Measurements from ENCODE around the gene LDLRAD4.

LDLRAD4 gene

DNA sequence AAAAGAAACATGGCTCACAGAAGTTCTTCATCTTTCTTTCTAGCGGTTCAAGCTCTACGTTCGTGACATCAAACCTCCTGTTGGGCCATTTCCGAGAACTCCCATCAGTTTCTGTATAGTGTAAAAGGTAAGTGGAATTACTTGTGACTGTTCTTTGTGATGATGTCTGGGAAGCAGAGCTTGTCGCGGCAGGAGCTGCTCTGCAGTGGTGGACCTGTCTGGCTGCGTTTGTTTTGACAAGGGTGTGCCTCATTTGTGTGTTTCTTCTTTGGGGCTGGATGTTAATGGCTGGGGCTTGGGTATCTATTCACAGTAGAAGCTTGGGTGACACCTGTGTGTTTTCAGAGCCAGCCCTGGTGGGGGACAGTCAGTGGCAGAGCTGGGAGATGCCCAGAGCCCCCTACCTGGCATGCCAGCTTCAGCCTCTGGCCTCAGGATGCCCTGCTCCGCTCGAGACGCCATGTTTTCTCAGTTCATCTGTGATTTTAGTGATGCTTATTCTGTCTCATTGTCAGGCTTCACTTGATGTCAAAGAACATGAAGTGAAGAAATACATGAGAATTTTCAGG is 59.6 kb downstream of the LDLRAD4 start:
- H2AFZ ChIP-seq (ENCODE audit: low read length, unreplicated experiment) = no peak overlapping the region
- H3K27me3 ChIP-seq (ENCODE audit: insufficient read depth, low read length) = peaks cover 20% of the 10 kb centered on the region
- H3K79me2 ChIP-seq (ENCODE audit: control insufficient read depth, insufficient read depth, low read length, unreplicated experiment) = no peaks in the 10 kb centered on the region
- H3K36me3 ChIP-seq (ENCODE audit: insufficient read depth, low read length) = no peaks in the 10 kb centered on the region
- no peak overlapping the region for H3K27ac ChIP-seq (ENCODE audit: low read depth, low read length)
- no peak overlapping the region for H3K4me3 ChIP-seq (ENCODE audit: low read depth, low read length)
- no peaks in the 10 kb centered on the region for H3K4me1 ChIP-seq (ENCODE audit: control insufficient read depth, insufficient read depth, low read length, unreplicated experiment)

GRCh38 chr18:13279181-13280069 is 60.9 kb downstream of the LDLRAD4 start:
- no peaks in the 10 kb centered on the region for H3K79me2 ChIP-seq (ENCODE audit: control insufficient read depth, insufficient read depth, low read length, unreplicated experiment)
- no peak overlapping the region for H3K4me3 ChIP-seq (ENCODE audit: low read depth, low read length)
- no peaks in the 10 kb centered on the region for H3K4me1 ChIP-seq (ENCODE audit: control insufficient read depth, insufficient read depth, low read length, unreplicated experiment)
- peaks cover 16% of the 10 kb centered on the region for H3K27me3 ChIP-seq (ENCODE audit: insufficient read depth, low read length)
- no peak overlapping the region for H3K27ac ChIP-seq (ENCODE audit: low read depth, low read length)
- no peak overlapping the region for H2AFZ ChIP-seq (ENCODE audit: low read length, unreplicated experiment)
- H3K36me3 ChIP-seq (ENCODE audit: insufficient read depth, low read length) = no peaks in the 10 kb centered on the region

DNA sequence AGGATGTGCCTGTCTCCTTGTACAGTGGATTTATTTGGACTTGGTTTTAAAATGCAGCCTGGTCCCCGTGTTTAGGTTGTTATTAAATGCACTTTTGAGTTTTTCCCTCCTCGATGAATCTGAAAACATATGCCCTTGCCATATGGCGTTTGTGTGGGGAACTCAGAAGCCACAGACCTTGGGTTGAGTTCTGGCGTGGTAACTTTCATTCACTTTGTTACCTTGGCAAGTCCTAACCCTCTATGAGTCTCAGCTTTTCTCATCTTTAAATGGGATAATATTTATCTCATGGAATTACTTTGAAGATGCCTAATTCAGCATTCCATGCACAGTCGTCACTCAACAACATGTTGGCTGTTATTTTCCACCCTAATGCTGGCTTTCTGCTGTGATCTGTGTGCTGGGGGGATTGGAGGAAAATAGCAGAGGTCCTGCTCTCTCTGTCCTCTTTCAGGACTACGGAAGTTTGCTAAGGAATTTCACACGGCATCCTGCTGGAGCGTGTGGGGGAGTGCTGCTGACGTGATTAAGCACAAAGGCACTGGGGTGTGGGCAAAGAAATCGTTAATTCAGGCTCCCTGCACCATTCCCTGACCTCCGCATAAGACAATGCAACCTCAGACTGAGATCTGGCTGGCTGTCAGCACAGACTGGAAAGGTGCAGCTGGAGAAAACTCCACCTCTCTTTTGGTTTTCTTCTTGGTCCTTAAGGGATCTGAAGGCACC is 61.7 kb downstream of the LDLRAD4 start:
- Histone ChIP-seq H3K4me3 (ENCODE audit: low read depth, low read length) (no peak overlapping the region), H3K79me2 (ENCODE audit: control insufficient read depth, insufficient read depth, low read length, unreplicated experiment) (no peaks in the 10 kb centered on the region), H3K4me1 (ENCODE audit: control insufficient read depth, insufficient read depth, low read length, unreplicated experiment) (no peaks in the 10 kb centered on the region), H2AFZ (ENCODE audit: low read length, unreplicated experiment) (no peak overlapping the region), H3K36me3 (ENCODE audit: insufficient read depth, low read length) (no peaks in the 10 kb centered on the region), H3K27ac (ENCODE audit: low read depth, low read length) (no peak overlapping the region), H3K27me3 (ENCODE audit: insufficient read depth, low read length) (peaks cover 16% of the 10 kb centered on the region)

DNA sequence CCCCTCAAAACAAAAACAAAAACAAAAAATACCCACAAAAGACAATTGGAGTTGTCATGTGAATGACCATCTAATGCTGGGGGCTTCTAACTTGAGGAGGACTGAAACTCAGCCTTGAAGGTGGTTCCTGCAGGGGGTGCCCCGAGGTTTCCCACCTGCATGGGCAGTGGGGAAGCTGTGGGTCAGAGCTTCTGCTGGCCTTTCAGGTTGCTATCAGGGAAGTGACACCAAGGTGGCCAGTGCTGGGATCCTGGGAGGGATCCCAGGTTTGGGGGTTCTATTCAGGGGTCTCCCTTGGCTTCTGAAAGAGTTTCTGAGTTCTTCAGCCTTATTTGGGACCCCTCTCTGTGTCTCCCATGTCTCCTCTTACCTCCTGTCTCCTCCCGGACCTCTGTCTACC is 62.8 kb downstream of the LDLRAD4 start:
- H3K27ac ChIP-seq (ENCODE audit: low read depth, low read length) = no peak overlapping the region
- H3K36me3 ChIP-seq (ENCODE audit: insufficient read depth, low read length) = no peaks in the 10 kb centered on the region
- H2AFZ ChIP-seq (ENCODE audit: low read length, unreplicated experiment) = no peak overlapping the region
- H3K4me1 ChIP-seq (ENCODE audit: control insufficient read depth, insufficient read depth, low read length, unreplicated experiment) = no peaks in the 10 kb centered on the region
- peaks cover 12% of the 10 kb centered on the region for H3K27me3 ChIP-seq (ENCODE audit: insufficient read depth, low read length)
- H3K4me3 ChIP-seq (ENCODE audit: low read depth, low read length) = no peak overlapping the region
- H3K79me2 ChIP-seq (ENCODE audit: control insufficient read depth, insufficient read depth, low read length, unreplicated experiment) = no peaks in the 10 kb centered on the region

DNA sequence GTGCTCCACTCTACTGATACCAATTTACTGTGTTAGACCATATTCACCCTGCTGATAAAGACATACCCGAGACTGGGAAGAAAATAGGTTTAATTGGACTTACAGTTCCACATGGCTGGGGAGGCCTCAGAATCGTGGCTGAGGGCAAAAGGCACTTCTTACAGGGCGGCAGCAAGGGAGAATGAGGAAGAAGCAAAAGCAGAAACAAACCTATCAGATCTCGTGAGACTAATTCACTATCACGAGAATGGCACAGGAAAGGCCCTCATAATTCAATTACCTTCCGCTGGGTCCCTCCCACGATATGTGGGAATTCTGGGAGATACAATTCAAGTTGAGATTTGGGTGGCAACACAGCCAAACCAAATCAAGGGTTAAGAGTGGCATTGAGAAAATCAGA is 65.2 kb downstream of the LDLRAD4 start:
- no peak overlapping the region for H2AFZ ChIP-seq (ENCODE audit: low read length, unreplicated experiment)
- no peak overlapping the region for H3K4me3 ChIP-seq (ENCODE audit: low read depth, low read length)
- peaks cover 9% of the 10 kb centered on the region; the same call in 1 of the 2 replicates for H3K27me3 ChIP-seq (ENCODE audit: insufficient read depth, low read length)
- no peak overlapping the region for H3K27ac ChIP-seq (ENCODE audit: low read depth, low read length)
- no peaks in the 10 kb centered on the region for H3K79me2 ChIP-seq (ENCODE audit: control insufficient read depth, insufficient read depth, low read length, unreplicated experiment)
- no peaks in the 10 kb centered on the region for H3K4me1 ChIP-seq (ENCODE audit: control insufficient read depth, insufficient read depth, low read length, unreplicated experiment)
- H3K36me3 ChIP-seq (ENCODE audit: insufficient read depth, low read length) = no peaks in the 10 kb centered on the region

GRCh38 chr18:13284330-13285027 is 65.9 kb downstream of the LDLRAD4 start:
- Histone ChIP-seq H3K79me2 (ENCODE audit: control insufficient read depth, insufficient read depth, low read length, unreplicated experiment) (no peaks in the 10 kb centered on the region), H3K4me3 (ENCODE audit: low read depth, low read length) (no peak overlapping the region), H3K4me1 (ENCODE audit: control insufficient read depth, insufficient read depth, low read length, unreplicated experiment) (no peaks in the 10 kb centered on the region), H3K36me3 (ENCODE audit: insufficient read depth, low read length) (no peaks in the 10 kb centered on the region), H3K27me3 (ENCODE audit: insufficient read depth, low read length) (peaks cover 5% of the 10 kb centered on the region; the same call in 1 of the 2 replicates), H2AFZ (ENCODE audit: low read length, unreplicated experiment) (no peak overlapping the region), H3K27ac (ENCODE audit: low read depth, low read length) (no peak overlapping the region)

GRCh38 chr18:13285874-13286273 is 67.3 kb downstream of the LDLRAD4 start:
- H3K4me1 ChIP-seq (ENCODE audit: control insufficient read depth, insufficient read depth, low read length, unreplicated experiment) = no peaks in the 10 kb centered on the region
- no peak overlapping the region for H2AFZ ChIP-seq (ENCODE audit: low read length, unreplicated experiment)
- H3K4me3 ChIP-seq (ENCODE audit: low read depth, low read length) = no peak overlapping the region
- H3K27ac ChIP-seq (ENCODE audit: low read depth, low read length) = no peak overlapping the region
- H3K36me3 ChIP-seq (ENCODE audit: insufficient read depth, low read length) = no peaks in the 10 kb centered on the region
- H3K79me2 ChIP-seq (ENCODE audit: control insufficient read depth, insufficient read depth, low read length, unreplicated experiment) = no peaks in the 10 kb centered on the region
- peaks cover 9% of the 10 kb centered on the region; the same call in 1 of the 2 replicates for H3K27me3 ChIP-seq (ENCODE audit: insufficient read depth, low read length)

DNA sequence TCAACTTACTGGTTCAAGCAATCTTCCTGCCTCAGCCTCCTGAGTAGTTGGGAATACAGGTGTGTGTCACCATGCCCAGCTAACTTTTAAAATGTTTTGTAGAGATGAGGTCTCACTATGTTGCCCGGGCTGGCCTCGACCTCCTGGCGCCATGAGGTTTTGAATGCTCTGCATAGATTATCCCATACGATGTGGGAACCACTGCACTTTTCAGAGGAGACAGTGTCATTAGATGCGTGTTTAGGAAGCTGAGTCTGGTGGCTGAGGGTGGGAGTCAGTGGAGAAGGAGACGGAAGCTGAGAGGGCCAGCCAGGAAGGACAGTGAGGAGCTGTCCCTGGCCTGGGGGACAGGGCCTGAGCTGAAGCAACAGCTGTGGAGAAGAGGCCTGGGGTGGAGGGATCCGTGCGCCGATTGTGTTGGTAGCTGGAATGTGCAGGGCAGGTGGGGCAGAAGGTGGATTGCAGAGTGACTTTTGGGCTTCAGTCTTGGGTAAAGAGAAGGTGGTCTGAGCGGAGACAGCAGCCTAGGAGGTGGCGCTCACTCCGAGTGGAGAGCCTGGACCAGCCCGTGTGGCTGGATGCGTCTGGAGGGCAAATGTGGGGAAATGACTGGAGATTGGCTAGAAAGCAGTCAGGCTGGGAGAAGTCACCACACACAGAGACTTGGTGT is 68.0 kb downstream of the LDLRAD4 start:
- H2AFZ ChIP-seq (ENCODE audit: low read length, unreplicated experiment) = no peak overlapping the region
- H3K36me3 ChIP-seq (ENCODE audit: insufficient read depth, low read length) = no peaks in the 10 kb centered on the region

GRCh38 chr18:13287372-13287771 is 68.8 kb downstream of the LDLRAD4 start:
- Histone ChIP-seq H3K4me3 (ENCODE audit: low read depth, low read length) (no peak overlapping the region), H3K27me3 (ENCODE audit: insufficient read depth, low read length) (peaks cover 17% of the 10 kb centered on the region), H3K4me1 (ENCODE audit: control insufficient read depth, insufficient read depth, low read length, unreplicated experiment) (no peaks in the 10 kb centered on the region), H2AFZ (ENCODE audit: low read length, unreplicated experiment) (no peak overlapping the region), H3K27ac (ENCODE audit: low read depth, low read length) (no peak overlapping the region), H3K36me3 (ENCODE audit: insufficient read depth, low read length) (no peaks in the 10 kb centered on the region), H3K79me2 (ENCODE audit: control insufficient read depth, insufficient read depth, low read length, unreplicated experiment) (no peaks in the 10 kb centered on the region)

More for the DNA sequence above, 68.0 kb downstream of the LDLRAD4 start:
- H3K79me2 ChIP-seq (ENCODE audit: control insufficient read depth, insufficient read depth, low read length, unreplicated experiment) = no peaks in the 10 kb centered on the region
- no peaks in the 10 kb centered on the region for H3K4me1 ChIP-seq (ENCODE audit: control insufficient read depth, insufficient read depth, low read length, unreplicated experiment)
- H3K4me3 ChIP-seq (ENCODE audit: low read depth, low read length) = no peak overlapping the region
- no peak overlapping the region for H3K27ac ChIP-seq (ENCODE audit: low read depth, low read length)
- peaks cover 14% of the 10 kb centered on the region for H3K27me3 ChIP-seq (ENCODE audit: insufficient read depth, low read length)
